GM08714 (cell line): Measurements from ENCODE around the gene ELMO1.

Source experiments
- H3K4me3 ChIP-seq: fragments of 200-500 bp; sonication (Bioruptor generic); 2 replicates; pipeline ENCODE4 v1.5.1; 2014; ENCODE audit warnings: mild to moderate bottlenecking, low read length, inconsistent platforms
- ZNF274 ChIP-seq: IDR thresholded peaks from 2 replicates; pipeline ENCODE4 v1.6.1; 2012; ENCODE audit warnings: mild to moderate bottlenecking, low read depth, low read length

The ELMO1 gene

DNA sequence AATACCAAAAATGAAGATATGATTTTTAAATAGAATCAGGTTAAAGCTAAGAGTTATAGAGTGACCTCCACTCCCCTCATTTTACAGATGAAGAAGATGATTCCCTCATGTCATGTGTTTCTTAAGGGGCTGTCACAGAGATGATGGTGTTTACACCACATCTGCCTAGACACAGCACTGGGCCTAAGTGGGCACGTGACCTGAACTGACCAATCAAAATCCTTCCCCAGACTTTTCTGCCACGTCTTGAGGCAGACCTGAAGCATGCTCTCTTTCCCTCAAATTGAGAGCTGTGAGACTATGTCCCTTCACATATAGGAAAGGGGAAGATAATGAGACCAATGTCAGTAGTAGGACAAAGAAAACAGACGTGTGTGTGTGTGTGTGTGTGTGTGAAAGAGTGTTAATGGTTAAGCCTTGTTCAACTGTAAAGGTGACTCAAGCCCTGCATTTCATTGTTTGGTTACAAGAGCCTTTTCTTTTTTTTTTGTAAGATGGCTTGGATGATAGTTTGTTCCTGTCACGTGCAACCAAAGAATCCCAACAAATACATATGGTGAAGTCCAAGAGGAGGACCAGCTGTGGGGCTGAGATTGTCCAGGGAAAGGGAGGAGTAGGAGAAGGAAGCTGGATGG lies 551.6 kb downstream of the ELMO1 start:
- H3K4me3 ChIP-seq = no peak overlapping the region
- TF ChIP-seq ZNF274 = no peak

DNA sequence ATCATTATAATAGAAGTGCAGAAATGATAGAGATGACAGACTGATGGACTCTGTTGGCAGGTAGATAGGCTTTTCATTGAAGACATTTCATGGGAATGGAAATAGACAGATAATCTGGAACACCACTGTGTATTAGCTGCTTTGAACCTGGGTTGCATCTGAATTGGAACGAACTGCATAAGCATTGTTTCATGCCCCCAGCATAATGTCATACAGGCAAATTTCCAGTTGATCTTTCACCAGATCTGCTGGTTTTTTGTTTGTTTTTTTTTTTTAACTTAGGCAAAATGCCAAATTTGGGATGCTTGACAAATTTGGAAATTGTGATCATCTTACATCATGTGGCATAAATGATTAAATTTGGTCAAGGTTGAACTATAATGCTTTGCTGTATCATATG lies 552.2 kb downstream of the ELMO1 start:
- TF ChIP-seq ZNF274 = no peak
- H3K4me3 ChIP-seq = no peak overlapping the region

DNA sequence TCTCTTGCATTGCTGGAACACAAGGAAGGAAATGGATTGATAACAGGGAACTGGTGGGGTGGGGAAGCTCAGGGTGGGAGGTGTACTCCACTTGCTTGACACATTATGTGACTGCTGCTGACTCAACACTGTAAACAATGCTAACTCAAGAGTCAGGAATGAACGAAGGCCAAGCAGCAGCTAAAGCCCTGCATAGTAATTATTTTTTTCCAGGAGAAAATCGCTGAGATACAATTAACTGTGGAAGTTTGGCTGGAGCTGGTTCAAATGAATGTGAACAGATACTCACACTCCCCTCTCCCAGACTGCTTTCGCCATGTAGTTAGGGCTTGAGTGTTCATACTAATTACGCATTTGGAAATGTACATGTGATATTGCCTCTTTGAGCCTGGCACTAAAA lies 553.5 kb downstream of the ELMO1 start:
- H3K4me3 ChIP-seq = no peak overlapping the region
- no peak for TF ChIP-seq ZNF274

DNA sequence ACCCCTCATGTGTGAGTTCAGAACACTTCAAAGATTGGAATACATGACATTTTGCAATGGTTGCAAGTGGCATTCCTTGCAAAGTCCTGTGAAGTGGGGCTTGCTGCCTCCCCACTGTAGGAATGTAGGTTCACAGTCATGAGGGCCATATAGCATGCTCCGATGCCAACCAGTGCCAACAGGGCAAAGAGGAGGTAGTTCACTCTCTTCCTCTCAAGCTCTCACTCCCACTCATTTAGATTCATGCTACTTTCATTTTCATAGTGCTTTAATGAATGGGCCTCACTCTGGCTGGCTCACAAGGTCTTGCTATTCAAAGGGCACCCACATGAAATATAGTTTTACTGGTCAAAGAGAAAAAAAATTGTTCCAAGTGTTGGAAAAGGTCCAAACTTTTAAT lies 554.5 kb downstream of the ELMO1 start:
- TF ChIP-seq ZNF274 = no peak
- H3K4me3 ChIP-seq = no peak overlapping the region

DNA sequence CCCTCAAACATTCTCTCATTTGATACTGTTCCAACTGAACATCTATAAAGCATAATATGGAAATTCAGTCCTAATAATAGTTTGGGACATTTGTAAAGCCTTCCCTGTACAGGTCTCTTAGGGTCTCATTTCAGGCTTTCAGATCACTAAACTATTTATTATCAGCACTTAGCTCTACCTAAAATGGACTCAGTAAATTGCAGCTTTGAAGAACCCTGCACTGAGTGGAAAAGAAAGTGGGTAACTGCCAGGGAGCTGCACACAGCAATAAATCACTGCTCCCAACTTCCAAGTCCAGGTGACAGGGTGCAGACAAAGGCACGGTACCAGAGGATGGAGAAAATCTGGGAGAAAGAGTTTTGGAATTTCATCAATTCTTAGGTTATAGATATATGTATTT lies 559.5 kb downstream of the ELMO1 start:
- no peak for TF ChIP-seq ZNF274
- H3K4me3 ChIP-seq = no peak overlapping the region

DNA sequence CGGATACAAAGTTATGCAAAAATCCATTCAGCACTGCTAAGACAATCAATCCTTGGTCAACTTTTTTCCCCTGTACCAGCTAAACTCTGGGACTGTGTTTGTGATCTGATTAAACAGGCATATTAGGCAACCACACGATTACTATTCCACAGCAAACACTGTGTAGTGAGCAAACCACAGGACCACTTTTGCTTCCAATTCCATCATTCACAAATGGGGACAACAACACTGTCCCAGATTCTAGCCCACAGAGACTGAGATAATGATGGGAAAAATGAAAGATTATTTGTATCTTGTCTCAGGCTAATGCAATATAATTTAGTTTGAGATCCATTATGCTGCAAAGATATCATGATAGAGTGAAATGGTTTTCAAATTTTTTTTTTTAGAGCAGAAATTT lies 560.7 kb downstream of the ELMO1 start:
- no peak overlapping the region for H3K4me3 ChIP-seq
- TF ChIP-seq ZNF274 = no peak

DNA sequence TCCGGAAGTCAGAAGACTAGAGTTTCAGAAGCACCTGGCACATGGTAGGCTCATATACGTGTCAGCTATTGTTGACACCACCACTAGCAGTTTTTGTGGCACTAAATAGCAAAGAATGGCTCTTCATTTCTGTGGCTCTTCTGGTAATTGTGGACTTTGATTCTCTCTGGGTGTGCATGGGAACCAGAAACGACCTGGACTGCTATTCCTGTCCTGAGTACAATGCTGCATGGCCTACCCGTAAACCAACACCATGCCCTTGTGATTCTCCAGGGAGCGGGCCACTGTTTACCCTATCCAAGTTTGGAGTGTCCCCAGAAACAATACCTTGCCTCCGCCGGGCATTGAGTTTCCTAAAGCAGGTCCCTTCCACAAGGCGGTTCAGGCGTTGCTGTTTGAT lies 561.4 kb downstream of the ELMO1 start:
- no peak for TF ChIP-seq ZNF274
- no peak overlapping the region for H3K4me3 ChIP-seq

DNA sequence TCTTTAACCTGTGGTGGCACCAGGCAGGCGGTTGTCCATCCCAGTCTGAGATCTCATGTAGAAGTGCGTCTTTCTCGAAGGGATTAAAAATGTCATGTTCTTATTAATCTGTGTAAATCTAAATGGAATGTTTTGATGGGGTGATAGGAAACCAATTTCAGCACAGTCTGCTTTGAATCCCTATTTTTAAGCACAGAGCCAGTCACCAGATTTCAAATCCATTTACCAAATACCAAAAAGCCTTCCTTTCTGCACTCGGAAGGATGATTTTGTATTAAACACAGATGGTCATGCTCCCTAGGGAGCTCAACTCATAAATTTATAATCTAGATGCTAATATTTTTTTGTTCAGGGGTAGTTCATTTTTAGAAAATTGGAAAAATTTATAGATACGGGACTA lies 563.8 kb downstream of the ELMO1 start:
- TF ChIP-seq ZNF274 = no peak
- no peak overlapping the region for H3K4me3 ChIP-seq

DNA sequence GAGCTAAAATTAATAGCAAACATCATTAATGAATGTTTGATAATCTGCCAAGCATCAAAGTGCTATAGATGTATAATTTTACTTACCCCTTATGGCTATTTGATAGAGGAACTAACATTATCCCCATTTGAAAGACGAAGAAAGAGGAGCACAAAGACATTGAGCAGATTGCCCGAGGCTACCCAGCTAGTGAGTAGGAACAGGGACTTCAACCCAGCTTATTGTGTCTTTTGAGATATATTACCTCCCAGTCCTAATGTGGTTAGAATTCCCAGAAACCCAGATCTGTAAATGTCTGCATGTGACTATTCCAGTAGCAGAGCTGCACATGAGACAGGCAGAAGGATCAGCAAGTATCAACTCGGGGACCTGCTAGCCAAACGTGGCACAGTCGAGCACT lies 564.3 kb downstream of the ELMO1 start:
- TF ChIP-seq ZNF274 = no peak

DNA sequence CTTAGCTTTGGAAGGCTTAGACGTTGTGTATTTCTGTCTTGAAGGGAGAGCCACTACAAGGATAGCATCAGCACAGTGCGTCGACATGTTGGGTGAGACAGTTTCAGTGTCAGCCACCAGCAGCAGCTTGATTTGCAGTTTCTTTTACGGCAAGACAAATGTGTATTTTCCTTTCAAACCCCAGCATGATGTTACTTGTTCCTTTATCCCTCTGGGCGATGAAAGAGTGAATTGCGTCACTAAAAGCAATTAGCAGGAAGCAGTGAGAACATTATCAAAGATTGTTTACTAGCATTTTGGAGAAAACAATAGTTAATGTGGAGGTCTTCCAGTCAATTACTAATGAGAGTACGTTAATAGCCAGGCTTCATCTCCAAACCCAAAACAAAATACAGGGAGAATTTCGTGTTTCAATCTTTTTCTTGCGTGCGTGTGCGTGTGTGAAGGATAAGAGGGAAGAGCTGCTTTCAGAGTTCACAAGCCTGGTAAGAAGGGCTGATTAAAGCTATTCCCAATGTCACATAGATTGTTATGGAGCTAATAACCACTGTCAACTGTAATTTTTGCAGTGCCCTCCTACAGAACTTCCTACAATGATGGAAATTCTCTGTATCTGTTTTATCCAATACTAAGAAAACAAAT lies 567.3 kb downstream of the ELMO1 start:
- TF ChIP-seq ZNF274 = no peak
- H3K4me3 ChIP-seq = no peak overlapping the region

More for the DNA sequence above, 564.3 kb downstream of the ELMO1 start:
- H3K4me3 ChIP-seq = no peak overlapping the region

DNA sequence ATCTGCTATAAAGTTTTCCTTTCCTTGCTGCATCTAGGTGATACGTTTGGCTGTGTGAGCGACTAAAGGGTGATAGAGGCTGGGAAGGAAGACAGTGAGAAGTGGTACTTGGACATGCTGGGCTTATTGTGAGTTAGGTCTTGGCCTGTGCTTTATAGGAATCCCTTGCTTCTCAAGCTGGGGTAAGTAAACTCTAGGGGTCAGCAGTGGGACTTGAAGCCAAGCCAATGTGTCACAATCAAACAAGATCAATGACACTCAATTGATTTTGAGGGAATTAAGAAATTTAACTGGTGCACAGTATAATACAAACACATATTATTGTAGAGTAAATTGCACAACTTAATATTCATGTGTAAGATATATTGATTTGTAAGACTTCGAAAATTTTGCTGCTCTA lies 568.6 kb downstream of the ELMO1 start:
- no peak overlapping the region for H3K4me3 ChIP-seq
- no peak for TF ChIP-seq ZNF274

DNA sequence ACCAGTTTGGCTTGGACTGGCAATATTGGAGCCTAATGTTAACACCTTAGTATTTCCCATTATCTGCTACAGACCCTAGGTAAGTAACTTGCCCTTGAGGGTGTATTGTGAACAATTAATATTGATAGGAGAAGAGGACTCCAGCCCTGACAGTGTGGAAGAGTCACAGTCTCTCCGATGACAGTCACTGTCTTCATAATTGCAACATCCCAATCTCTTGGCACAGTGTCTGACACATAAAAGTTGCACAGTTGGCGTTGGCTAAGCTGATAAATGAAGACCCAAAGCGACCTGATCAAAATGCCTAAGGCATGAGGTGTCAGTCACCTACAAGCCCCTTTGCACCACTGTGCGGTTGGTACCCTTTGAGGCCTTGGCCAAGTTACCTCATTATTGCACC lies 569.6 kb downstream of the ELMO1 start:
- TF ChIP-seq ZNF274 = no peak
- no peak overlapping the region for H3K4me3 ChIP-seq

DNA sequence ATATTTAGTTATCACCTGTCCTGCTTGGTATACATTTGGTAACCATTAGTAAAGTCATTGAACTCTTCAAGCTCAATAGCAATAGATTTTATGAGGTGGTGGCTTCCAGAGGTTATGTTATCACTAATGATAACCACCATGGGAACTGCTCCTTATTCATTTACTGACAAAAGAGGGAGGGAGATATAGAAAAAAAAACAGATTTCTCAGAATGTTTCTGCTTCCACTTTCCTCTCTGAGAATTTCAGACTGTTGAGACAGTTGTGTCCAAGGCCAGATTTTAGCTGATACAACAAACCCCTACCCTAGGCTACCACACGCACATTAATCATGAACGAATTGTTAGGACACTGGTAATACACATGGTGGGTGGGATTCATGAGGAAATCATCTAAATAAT lies 570.4 kb downstream of the ELMO1 start:
- no peak overlapping the region for H3K4me3 ChIP-seq
- no peak for TF ChIP-seq ZNF274

DNA sequence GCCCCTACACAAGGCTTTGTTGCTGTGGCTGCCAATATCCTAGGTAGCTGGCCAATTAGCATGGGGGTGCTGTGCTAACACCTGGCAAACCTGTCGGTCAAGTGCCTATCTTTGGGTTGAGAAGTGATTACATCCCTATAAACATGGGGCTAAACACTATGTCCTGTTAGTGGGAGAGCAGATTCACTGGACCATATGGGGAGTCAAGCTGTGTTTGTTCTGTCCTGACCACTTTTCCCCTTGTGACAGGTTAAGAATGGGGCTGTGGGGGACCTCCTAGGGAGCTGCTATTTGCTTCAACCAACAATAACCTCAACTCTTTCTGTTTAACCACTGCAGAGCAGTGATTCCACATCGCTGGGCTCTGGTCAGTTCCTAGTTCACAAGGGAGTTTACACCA lies 572.9 kb downstream of the ELMO1 start:
- H3K4me3 ChIP-seq = no peak overlapping the region
- no peak for TF ChIP-seq ZNF274

DNA sequence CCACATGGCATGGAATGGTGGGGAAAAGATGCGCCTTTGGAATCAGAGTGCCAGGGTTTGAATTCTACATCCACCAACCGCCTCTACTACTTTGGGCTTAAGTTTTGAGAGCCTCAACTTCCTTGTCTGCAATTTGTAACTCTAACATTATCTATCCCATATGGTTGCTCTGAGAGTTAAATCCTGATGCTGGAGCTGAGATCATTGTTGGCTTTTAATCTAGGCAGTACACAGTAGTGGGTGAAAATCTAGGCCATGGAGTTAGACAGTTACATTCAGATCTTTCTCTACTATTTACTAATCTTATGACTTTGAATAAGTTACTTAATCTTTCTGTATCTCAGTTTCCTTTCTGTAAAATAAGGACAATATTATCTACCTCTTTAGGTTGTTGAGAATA lies 574.6 kb downstream of the ELMO1 start:
- TF ChIP-seq ZNF274 = no peak
- no peak overlapping the region for H3K4me3 ChIP-seq

DNA sequence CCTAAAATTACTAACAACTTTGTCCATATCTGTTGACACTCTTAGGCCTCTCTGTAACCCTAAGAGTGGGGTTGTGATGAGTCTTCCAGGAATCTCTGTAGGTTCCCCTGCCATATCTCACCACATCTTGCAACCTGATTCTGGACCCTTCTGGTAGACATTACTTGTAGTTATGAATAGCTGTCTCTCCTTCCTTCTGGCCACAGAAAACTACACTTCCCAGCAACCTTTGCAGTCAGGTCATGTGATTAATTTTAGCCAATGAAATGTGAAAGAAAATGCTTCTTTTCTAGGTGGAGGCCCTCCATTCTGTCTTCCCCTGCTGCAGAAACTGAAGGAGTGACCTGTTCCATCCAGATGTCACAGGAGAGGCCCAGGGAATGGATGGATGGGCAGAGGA lies 576.8 kb downstream of the ELMO1 start:
- H3K4me3 ChIP-seq = no peak overlapping the region
- no peak for TF ChIP-seq ZNF274
